ENCODE data around the gene GALNT10. TPM values are rescaled to one million over a fixed set of nuclear protein-coding genes. Genes with fewer than 3 reads are reported as not detected.

The GALNT10 gene
- total RNA-seq, 1 donor from 2014 or later, result 10.2 TPM

DNA sequence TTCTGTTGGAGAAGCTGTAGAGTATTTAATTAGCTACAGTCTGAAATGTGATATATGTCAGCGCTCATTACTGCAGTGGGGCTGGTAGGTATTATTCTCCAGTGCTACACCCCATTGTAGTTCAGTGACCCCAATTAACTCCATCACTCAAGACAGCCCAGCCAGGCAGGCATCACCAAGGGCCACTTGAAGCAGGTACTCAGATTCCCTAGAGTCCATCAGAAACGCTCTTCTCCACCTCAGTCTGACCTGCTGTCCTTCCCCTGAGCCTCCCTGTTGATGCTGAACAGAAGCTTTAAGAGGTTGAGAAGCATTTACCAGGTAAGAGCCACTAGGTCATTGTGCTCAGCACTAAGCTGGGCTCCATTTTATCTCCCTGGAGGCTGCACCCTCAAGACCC is 71.8 kb downstream of the GALNT10 start:
- no peaks in the 10 kb centered on the region for H3K9me3 Mint-ChIP-seq
- Histone ChIP-seq H3K4me1 (peaks cover 34% of the 10 kb centered on the region), H4K20me1 (ENCODE audit: low read depth) (peaks cover 37% of the 10 kb centered on the region), H2AFZ (replicated peaks) (no peak overlapping the region), H3K9ac (no peak overlapping the region), H3F3A (ENCODE audit: low read depth) (peaks cover 18% of the 10 kb centered on the region), H3K79me2 (ENCODE audit: low read depth) (no peaks in the 10 kb centered on the region), H3K9me3 (ENCODE audit: low read depth) (no peaks in the 10 kb centered on the region), H3K27ac (no peak overlapping the region), H3K4me2 (no peak overlapping the region), H3K27me3 (peaks cover 22% of the 10 kb centered on the region), H3K36me3 (no peaks in the 10 kb centered on the region), H3K4me3 (no peak overlapping the region)
- peaks cover 68% of the 10 kb centered on the region for H3K4me1 Mint-ChIP-seq
- no peak overlapping the region for H3K27ac Mint-ChIP-seq
- DNase-seq (ENCODE audit: low spot score), result peak; percentile 41
- H3K36me3 Mint-ChIP-seq, result peaks cover 7% of the 10 kb centered on the region
- H3K27me3 Mint-ChIP-seq (ENCODE audit: insufficient read depth, low read depth), result peaks cover 6% of the 10 kb centered on the region
- no peak overlapping the region for H3K4me3 Mint-ChIP-seq
- TF ChIP-seq EZH2 (IDR thresholded peaks at IDR 0.05), result no peak
- TF ChIP-seq EZH2phosphoT487 (IDR thresholded peaks at IDR 0.05), result no peak
- TF ChIP-seq, protein P1, sequence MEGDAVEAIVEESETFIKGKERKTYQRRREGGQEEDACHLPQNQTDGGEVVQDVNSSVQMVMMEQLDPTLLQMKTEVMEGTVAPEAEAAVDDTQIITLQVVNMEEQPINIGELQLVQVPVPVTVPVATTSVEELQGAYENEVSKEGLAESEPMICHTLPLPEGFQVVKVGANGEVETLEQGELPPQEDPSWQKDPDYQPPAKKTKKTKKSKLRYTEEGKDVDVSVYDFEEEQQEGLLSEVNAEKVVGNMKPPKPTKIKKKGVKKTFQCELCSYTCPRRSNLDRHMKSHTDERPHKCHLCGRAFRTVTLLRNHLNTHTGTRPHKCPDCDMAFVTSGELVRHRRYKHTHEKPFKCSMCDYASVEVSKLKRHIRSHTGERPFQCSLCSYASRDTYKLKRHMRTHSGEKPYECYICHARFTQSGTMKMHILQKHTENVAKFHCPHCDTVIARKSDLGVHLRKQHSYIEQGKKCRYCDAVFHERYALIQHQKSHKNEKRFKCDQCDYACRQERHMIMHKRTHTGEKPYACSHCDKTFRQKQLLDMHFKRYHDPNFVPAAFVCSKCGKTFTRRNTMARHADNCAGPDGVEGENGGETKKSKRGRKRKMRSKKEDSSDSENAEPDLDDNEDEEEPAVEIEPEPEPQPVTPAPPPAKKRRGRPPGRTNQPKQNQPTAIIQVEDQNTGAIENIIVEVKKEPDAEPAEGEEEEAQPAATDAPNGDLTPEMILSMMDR (IDR thresholded peaks at IDR 0.05), result no peak

DNA sequence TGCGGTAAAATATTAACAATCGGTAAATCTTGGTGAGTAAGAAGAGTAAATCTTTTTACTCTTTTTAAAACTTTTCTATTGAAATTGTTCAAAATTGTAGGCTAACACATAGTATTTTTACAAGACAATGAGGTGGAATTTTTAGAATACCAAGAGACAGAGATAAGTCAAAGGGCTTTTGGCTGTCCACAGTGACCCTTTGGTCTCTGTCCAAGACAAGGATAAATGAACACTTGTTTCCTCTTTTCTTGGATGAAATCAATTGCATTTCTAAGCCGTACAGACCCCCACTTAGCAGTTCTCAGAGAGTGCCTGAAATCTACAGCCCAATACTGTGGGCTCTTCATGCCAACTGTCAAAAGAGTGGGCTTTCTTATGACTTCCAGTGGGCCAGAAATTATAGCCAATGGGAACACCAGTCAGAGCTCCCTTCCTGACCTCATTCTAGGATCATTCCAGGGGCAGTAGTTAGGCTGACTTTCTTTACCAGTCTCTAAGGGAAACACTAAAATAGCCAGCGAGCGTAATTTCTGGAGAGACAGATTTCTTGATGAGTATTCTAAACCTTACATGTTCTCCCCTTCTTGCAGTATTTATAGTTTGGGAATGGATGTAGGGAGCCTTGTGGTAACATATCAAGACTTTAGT is 74.1 kb downstream of the GALNT10 start:
- Mint-ChIP-seq H3K36me3 (peaks cover 7% of the 10 kb centered on the region), H3K4me1 (peaks cover 47% of the 10 kb centered on the region), H3K9me3 (no peaks in the 10 kb centered on the region), H3K27ac (no peak overlapping the region), H3K27me3 (ENCODE audit: insufficient read depth, low read depth) (peaks cover 6% of the 10 kb centered on the region), H3K4me3 (no peak overlapping the region)
- Histone ChIP-seq H3K4me2 (no peak overlapping the region), H2AFZ (replicated peaks) (no peak overlapping the region), H4K20me1 (ENCODE audit: low read depth) (peaks cover 28% of the 10 kb centered on the region), H3K4me1 (peaks cover 32% of the 10 kb centered on the region), H3K9ac (no peak overlapping the region), H3K79me2 (ENCODE audit: low read depth) (no peaks in the 10 kb centered on the region), H3K4me3 (no peak overlapping the region), H3K27ac (no peak overlapping the region), H3F3A (ENCODE audit: low read depth) (peaks cover 12% of the 10 kb centered on the region), H3K27me3 (peaks cover 13% of the 10 kb centered on the region), H3K9me3 (ENCODE audit: low read depth) (no peaks in the 10 kb centered on the region), H3K36me3 (no peaks in the 10 kb centered on the region)
- TF ChIP-seq, protein P1 (IDR thresholded peaks at IDR 0.05), result no peak
- TF ChIP-seq EZH2 (IDR thresholded peaks at IDR 0.05), result no peak
- no peak for DNase-seq (ENCODE audit: low spot score)

DNA sequence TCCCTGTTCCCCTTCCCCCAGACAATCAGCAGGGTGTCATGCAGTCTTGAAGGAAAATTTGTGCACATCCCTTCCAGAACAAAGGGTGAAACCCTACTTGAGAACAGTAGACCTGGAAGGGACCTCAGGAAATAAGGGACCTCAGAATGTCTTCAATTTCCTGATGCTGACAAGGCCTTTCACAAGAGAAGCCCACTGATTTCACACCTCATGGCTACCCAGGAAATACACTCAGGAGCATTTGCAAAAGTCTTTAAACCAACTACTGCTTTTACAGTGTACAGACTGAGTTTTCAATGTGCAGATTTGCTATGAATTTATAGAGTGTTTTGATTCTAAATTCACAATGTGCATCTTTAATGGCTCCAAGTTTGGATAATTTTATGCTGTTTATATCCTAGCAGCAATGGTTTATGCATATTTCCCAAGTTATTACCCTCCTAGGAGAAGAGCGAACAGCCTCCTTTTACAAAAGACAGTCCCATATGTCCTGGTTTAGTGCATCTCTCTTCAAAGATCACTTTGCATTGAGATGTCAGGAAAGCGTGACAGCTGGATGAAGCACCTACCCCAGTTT is 74.8 kb downstream of the GALNT10 start:
- Histone ChIP-seq H3K4me1 (peaks cover 27% of the 10 kb centered on the region), H3K27ac (no peak overlapping the region)

More for the DNA sequence above, 74.8 kb downstream of the GALNT10 start:
- no peaks in the 10 kb centered on the region for H3K9me3 ChIP-seq (ENCODE audit: low read depth)
- H3K27ac Mint-ChIP-seq, result no peak overlapping the region
- H4K20me1 ChIP-seq (ENCODE audit: low read depth), result peaks cover 24% of the 10 kb centered on the region
- peaks cover 12% of the 10 kb centered on the region for H3K27me3 ChIP-seq
- no peak overlapping the region for H3K4me3 Mint-ChIP-seq
- no peak overlapping the region for H3K9ac ChIP-seq
- H3K4me1 Mint-ChIP-seq, result peaks cover 41% of the 10 kb centered on the region
- peaks cover 8% of the 10 kb centered on the region for H3K27me3 Mint-ChIP-seq (ENCODE audit: insufficient read depth, low read depth)
- no peaks in the 10 kb centered on the region for H3K36me3 ChIP-seq
- H3K36me3 Mint-ChIP-seq, result peaks cover 9% of the 10 kb centered on the region
- TF ChIP-seq EZH2 (IDR thresholded peaks at IDR 0.05), result no peak
- no peak for TF ChIP-seq EZH2phosphoT487 (IDR thresholded peaks at IDR 0.05)
- TF ChIP-seq, protein P1 (IDR thresholded peaks at IDR 0.05), result no peak
- H3F3A ChIP-seq (ENCODE audit: low read depth), result peaks cover 6% of the 10 kb centered on the region
- no peak for DNase-seq (ENCODE audit: low spot score)
- H3K79me2 ChIP-seq (ENCODE audit: low read depth), result no peaks in the 10 kb centered on the region
- no peaks in the 10 kb centered on the region for H3K9me3 Mint-ChIP-seq
- H3K4me3 ChIP-seq, result no peak overlapping the region
- no peak overlapping the region for H3K4me2 ChIP-seq
- H2AFZ ChIP-seq (replicated peaks), result no peak overlapping the region
